Kidney glomerular epithelial cell (primary cell): ENCODE data around the gene IGFBP7.

Source experiments
- DNase-seq: peaks from one replicate; lab custom pipeline; 2025; lab: John Stamatoyannopoulos, UW

IGFBP7 gene

DNA sequence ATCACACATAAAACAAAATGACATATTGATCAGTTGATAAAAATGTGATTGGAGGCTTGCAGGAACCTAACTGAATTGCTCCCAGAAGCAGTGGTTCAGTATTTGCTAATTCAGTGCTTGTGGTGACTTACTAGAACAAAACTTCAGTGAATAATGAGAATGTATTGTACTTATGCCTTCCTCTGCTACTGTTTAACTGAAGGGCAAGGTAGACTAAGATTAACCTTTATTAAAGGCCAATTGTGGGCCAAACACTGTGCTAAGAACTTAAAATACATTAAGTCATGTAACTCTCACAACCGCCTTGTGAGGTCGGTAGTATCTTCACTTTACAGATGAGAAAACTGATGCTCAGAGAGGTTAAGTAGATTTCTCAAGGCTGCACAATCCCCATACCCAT lies 14.9 kb downstream of the IGFBP7 start:
- no peak for DNase-seq

- peak; percentile 81 for DNase-seq
These were observed 15.4 kb downstream of the IGFBP7 start for GRCh38 chr4:57094832-57095223.

DNA sequence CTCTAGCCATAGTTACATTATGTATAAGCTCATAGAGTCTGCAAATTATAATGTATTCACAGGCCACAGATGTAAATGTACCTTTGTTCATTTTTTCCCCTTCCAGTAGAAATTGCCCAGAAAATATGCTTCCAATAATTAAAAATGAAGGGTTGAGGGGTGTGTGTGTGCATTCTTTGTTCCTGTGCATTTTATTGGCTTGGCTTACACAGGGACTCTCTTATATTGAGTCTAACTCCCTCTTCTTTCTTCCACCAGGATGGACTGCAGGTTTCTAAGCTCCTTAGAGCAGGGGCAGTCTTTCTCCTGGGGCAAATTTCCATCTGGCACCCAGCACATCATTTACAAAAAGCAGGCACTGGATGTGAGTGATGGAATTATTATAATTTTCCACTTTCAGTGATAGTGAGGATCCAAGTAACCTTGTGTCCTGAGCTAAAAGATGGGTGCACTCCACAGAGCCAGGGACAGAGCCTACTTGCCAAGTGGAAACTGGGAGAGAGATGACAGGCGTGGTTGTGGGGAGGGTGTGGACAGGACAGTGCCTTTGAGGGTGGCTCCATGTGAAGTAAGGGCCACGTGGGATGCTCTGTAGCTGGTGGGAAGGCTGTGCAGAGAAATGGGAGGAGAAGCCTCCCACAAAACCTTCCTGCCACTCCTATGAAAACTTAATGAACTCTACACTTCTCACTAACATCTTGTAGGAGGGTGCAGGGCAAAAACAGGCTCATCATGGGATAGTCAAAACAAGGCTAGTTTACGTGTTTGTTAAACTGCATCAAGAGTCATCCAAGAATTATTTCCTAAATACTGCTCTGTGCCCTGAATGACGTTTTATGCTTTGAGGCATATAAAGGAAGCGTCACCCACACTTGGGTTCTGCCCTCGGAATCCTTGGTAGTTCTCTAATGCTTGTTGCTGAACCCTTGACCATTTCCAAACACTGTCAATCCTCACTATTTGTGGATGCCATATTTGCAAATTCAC lies 16.0 kb downstream of the IGFBP7 start:
- no peak for DNase-seq

GRCh38 chr4:57091657-57092162 lies 18.5 kb downstream of the IGFBP7 start:
- no peak for DNase-seq

GRCh38 chr4:57090079-57090478 lies 20.1 kb downstream of the IGFBP7 start:
- no peak for DNase-seq

DNA sequence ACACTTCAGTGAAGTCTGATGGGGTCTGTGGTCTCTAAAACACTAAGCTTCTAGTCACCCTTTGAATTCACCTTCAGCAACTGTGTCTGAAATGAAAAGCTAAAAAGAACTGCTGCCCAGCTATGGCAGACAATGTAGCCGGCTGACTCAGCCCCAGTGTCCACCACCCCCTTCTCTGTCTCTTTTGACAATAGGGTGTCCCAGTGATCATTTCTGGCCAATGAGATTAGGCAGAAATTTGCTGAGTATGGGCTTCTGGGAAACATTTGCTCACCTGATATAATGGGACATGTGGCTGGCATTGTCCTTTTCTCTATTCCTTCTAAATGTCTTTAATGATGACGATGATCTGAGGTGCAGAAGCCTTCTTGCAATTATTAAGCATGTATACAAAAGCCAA lies 20.6 kb downstream of the IGFBP7 start:
- DNase-seq = no peak

GRCh38 chr4:57086031-57086723 lies 24.0 kb downstream of the IGFBP7 start:
- no peak for DNase-seq

GRCh38 chr4:57085278-57085677 lies 24.9 kb downstream of the IGFBP7 start:
- DNase-seq = no peak

- no peak for DNase-seq
These were observed 25.8 kb downstream of the IGFBP7 start for GRCh38 chr4:57084360-57084759.

GRCh38 chr4:57083090-57083489 lies 27.1 kb downstream of the IGFBP7 start:
- no peak for DNase-seq

DNA sequence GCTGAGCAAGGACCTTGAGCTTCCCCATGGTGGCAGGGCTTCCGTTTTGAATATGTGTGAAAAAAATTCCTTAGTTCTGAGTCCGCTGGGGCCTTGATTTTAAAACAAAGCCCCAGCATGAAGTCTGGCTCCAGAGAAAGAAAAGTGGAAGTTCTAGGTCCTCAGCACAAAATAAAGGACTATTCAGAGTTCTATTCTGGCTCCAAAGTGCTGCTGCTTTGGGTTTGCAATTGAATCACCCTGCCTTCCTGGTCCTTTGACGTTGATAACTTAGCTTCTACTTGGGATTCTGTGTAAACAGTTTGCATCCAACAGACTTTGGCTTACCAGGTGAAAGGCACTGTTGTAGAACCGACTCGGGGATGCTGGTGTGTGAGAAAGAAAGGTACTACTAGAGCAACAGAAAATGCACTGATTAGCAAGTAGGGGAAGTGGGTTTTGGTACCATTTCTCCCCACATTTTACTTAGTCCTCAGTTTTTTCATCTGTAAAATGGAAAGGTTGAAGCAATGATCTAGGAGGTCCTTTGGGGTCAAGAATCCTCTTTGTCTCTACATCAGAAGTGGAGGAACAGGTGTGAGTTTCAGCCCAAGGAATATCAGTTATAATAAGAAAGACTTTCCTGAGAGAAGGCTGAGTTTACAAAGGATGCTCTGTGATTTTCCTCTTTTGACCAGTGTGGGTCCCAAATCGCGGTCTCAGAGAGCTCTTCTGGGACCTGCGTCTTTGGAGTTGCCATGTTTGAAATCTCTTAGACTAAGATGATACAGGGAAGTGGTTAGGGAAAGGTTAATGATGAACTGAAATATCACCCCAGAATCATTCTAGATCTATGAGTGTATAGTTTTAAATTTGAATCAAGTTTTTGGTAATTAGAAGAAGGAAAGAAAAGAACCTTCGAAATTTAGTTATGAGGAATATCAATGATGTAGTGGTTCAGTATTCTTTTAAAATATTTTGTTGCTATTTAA lies 28.2 kb downstream of the IGFBP7 start:
- no peak for DNase-seq

GRCh38 chr4:57080781-57081650 lies 29.2 kb downstream of the IGFBP7 start:
- peak; percentile 96 for DNase-seq

DNA sequence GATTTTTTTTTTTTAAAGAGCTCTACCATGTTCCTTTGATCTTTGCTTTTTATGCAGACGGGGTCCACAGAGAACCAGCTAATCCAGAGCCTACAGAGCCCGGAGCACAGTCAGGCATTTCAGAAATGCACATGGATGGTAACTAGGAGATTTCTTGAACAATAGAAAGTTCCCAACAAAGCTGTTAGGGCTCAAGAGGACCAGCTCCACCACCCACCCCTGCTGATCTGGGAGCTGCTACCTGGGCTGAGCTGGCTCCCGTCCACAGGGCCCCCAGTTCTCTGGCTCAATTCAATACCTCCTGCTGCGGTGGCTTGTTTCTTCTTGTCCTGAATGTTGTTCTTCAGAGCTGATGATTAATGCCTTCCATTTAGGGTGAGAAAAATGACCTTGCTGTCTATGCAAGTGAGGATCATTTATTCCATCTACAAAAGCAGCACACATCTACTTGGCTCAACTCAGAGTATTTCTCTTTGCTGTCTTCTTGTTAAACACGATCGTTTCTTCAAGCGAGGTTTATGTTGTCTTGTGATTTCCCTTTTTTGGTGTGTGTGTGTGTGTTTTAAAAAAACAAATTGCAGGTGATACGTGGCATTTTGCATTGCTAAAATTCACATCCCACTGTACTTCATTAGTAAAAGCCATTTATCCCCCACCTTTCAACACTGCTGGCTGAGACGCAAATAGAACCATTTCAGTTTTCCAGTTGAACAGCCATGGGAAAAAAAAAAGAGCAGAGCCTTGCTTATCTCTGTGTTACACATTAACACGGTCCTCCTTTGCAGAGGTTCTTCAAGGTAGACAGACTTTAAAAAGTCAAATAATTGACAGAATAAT lies 31.3 kb downstream of the IGFBP7 start:
- peak; percentile 92 for DNase-seq

DNA sequence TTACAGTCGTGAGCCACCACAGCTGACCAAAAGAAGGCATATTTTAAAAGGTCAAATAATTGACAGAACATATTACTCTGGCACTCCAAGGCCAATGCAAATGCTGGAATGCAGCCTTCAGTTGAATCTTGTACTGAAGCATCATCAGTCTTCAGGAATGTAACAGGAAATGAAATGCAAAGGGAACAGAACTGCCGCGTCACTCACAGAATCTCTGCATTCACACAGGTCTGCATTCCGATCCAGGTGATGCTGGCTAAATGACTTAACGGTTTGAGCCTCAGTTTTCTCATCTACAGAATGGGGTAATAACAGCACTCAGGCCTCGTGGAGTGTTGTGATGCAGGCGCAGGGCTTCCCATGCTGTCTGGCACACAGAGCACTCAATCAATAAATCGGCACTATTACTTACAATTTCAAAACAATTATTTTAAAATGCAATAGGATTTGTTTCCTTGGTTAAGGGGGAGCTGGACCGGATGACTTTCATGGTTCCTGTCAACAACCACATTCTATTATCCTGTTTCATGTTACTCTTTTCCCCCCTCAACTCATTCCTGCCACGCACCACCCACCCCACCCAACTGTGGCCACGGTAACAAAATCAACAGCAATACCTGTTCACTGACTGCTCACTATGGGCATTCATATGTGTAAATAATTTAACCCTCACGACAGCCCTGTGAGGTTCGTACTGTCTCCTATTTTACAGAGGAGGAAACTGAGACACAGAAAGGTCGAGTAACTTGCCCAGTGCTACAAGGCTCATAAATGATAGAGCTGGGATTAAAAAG lies 32.4 kb downstream of the IGFBP7 start:
- DNase-seq = peak; percentile 90

DNA sequence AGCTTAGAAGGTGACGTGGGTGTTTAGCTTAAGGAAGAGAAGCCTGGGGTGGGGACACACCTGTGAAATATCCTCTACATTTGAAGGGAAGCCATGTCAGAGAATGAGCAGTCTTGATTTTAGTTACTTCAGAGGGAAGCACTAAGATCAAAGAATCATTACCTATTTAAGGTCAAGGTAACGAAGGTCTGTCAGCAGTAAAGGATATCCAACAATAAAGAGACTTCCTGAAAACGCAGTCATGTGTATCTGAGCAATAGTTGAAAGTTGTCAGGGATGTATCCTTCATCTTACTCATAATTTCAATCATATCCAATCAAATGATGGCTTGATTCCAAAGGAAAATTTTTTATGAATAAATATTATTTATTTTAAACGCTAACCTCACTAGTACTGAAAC lies 33.5 kb downstream of the IGFBP7 start:
- DNase-seq = no peak

- peak; percentile 88 for DNase-seq
These were observed 34.8 kb downstream of the IGFBP7 start for GRCh38 chr4:57075367-57075766.

- DNase-seq = peak; percentile 77
These were observed 35.4 kb downstream of the IGFBP7 start for GRCh38 chr4:57074744-57075143.

GRCh38 chr4:57073559-57073958 lies 36.6 kb downstream of the IGFBP7 start:
- no peak for DNase-seq

- no peak for DNase-seq
These were observed 38.9 kb downstream of the IGFBP7 start for GRCh38 chr4:57071326-57071725.
